OCI-LY1 (cell line): ENCODE measurements around the gene CXCL12.

Source experiments
- CTCF ChIP-seq: fragments of 200-600 bp; sonication (generic), shearing (Covaris generic); IDR thresholded peaks from 2 replicates; pipeline ENCODE4 v1.5.1; 2017; ENCODE audit warnings: mild to moderate bottlenecking, antibody characterized with exemption, low read length, moderate library complexity, mixed read lengths
- EZH2 ChIP-seq: fragments of 200-600 bp; sonication (generic), shearing (Covaris generic); IDR thresholded peaks from 2 replicates; pipeline ENCODE4 v1.8.0; 2017; ENCODE audit warnings: borderline replicate concordance, mixed run types, mild to moderate bottlenecking, antibody characterized with exemption, low read length, moderate library complexity, mixed read lengths

DNA sequence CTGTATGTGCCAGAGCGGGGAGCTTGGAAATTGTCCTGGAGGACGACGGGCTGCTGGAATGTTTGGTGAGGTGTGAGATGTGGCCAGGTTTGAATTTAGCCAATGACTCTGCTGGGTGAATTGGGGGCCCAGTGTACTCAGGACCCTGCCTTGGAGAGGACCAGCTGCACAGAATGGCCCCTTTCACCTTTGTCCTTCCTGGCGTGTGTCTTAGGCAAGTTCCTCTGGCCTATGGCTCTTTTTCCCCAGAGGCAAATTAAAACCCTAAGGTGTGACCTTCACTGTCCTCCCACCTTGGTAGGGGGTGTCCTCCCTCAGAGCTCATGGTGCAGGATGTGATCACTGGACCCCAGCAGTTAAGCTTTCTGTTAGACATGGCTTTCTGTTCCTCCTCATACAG, 47.8 kb downstream of the CXCL12 start:
- TF ChIP-seq CTCF (no peak), EZH2 (no peak)
